ENCODE data around the gene MAN1C1. TPM values are rescaled to one million over a fixed set of nuclear protein-coding genes. Genes with fewer than 3 reads are reported as not detected.
A peak's percentile ranks its signal among the peaks of the same experiment; 100 is the strongest.

MAN1C1 gene
- polyA plus RNA-seq, 1 donor from 2014 or later = 1.3 TPM

GRCh38 chr1:25607123-25607522 is 9.5 kb upstream of the MAN1C1 start:
- Histone ChIP-seq H3K4me3 (ENCODE audit: low read length) (no peak overlapping the region), H3K9me2 (ENCODE audit: insufficient read depth, low read length) (no peaks in the 10 kb centered on the region), H3K4me2 (ENCODE audit: low read length) (no peak overlapping the region), H3K27me3 (ENCODE audit: insufficient read depth, low read depth, low read length) (peaks cover 3% of the 10 kb centered on the region), H2AFZ (ENCODE audit: low read depth, low read length) (no peak overlapping the region), H3K27ac (ENCODE audit: low read length) (no peak overlapping the region), H3K79me2 (replicated peaks; ENCODE audit: insufficient read depth, low read length) (no peaks in the 10 kb centered on the region), H4K20me1 (ENCODE audit: insufficient read depth) (no peaks in the 10 kb centered on the region), H3K9ac (ENCODE audit: low read length) (no peak overlapping the region), H3K36me3 (ENCODE audit: insufficient read depth, low read length) (no peaks in the 10 kb centered on the region), H3F3A (ENCODE audit: insufficient read depth, low read length, poor library complexity, severe bottlenecking) (no peaks in the 10 kb centered on the region), H3K9me3 (ENCODE audit: low read length) (no peaks in the 10 kb centered on the region)
- TF ChIP-seq REST (IDR thresholded peaks at IDR 0.05; ENCODE audit: borderline replicate concordance) (no peak), MXI1 (conservative IDR thresholded peaks at IDR 0.05; ENCODE audit: poor library complexity, severe bottlenecking) (no peak), POLR2AphosphoS5 (IDR thresholded peaks at IDR 0.05) (no peak)

GRCh38 chr1:25608488-25609178 is 8.0 kb upstream of the MAN1C1 start:
- Histone ChIP-seq H3K36me3 (ENCODE audit: insufficient read depth, low read length) (no peaks in the 10 kb centered on the region), H3K4me2 (ENCODE audit: low read length) (no peak overlapping the region), H3K9ac (ENCODE audit: low read length) (no peak overlapping the region), H3K4me3 (ENCODE audit: low read length) (no peak overlapping the region), H3K79me2 (replicated peaks; ENCODE audit: insufficient read depth, low read length) (no peaks in the 10 kb centered on the region), H3K27me3 (ENCODE audit: insufficient read depth, low read depth, low read length) (peaks cover 7% of the 10 kb centered on the region), H3F3A (ENCODE audit: insufficient read depth, low read length, poor library complexity, severe bottlenecking) (no peaks in the 10 kb centered on the region), H4K20me1 (ENCODE audit: insufficient read depth) (no peaks in the 10 kb centered on the region), H3K27ac (ENCODE audit: low read length) (no peak overlapping the region), H3K9me2 (ENCODE audit: insufficient read depth, low read length) (no peaks in the 10 kb centered on the region), H3K9me3 (ENCODE audit: low read length) (no peaks in the 10 kb centered on the region), H2AFZ (ENCODE audit: low read depth, low read length) (no peak overlapping the region)
- TF ChIP-seq CTCF (IDR thresholded peaks at IDR 0.05; ENCODE audit: poor library complexity, severe bottlenecking) (peak; percentile 51), REST (IDR thresholded peaks at IDR 0.05; ENCODE audit: borderline replicate concordance) (no peak), SMC3 (conservative IDR thresholded peaks at IDR 0.05; ENCODE audit: poor library complexity) (peak; percentile 65), EP300 (conservative IDR thresholded peaks at IDR 0.05; ENCODE audit: poor library complexity, severe bottlenecking) (no peak), RAD21 (conservative IDR thresholded peaks at IDR 0.05) (peak; percentile 57), POLR2AphosphoS5 (IDR thresholded peaks at IDR 0.05) (no peak)
